Uterus (tissue), 4 donors: ENCODE data around the gene ZNF785. TPM values are rescaled to one million over a fixed set of nuclear protein-coding genes. Genes with fewer than 3 reads are reported as not detected.
A peak's percentile ranks its signal among the peaks of the same experiment; 100 is the strongest.

Experiments used
- DNase-seq, 2 donors: peaks; one replicate each; pipeline ENCODE4 v3.0.0-alpha.2; 2019 to 2020
- H3K27ac ChIP-seq, 2 donors: fragments of 200-600 bp; sonication (generic); 1 replicate in 1 of 2; 2 replicates in 1 of 2; pipeline ENCODE4 v1.5.1; 2016 to 2018
- H3K27me3 ChIP-seq, 2 donors: fragments of 200-600 bp; sonication (generic); one replicate each; pipeline ENCODE4 v1.5.1; 2018 to 2019; ENCODE audit warnings: control low read depth in 1 of 2
- H3K36me3 ChIP-seq, 2 donors: fragments of 200-600 bp; sonication (generic); one replicate each; pipeline ENCODE4 v1.5.1; 2019; ENCODE audit warnings: control low read depth in 1 of 2
- H3K4me1 ChIP-seq, 2 donors: fragments of 200-600 bp; sonication (generic); one replicate each; pipeline ENCODE4 v1.5.1; 2018 to 2019; ENCODE audit warnings: control low read depth in 1 of 2
- H3K4me3 ChIP-seq, 2 donors: fragments of 200-600 bp; sonication (generic); 1 replicate in 1 of 2; 2 replicates in 1 of 2; pipeline ENCODE4 v1.5.1; 2018 to 2019; ENCODE audit warnings: mild to moderate bottlenecking in 1 of 2
- H3K9me3 ChIP-seq, 2 donors: fragments of 200-600 bp; sonication (generic); one replicate each; pipeline ENCODE4 v1.5.1; 2019; ENCODE audit warnings: control low read depth in 1 of 2
- CTCF ChIP-seq, 4 experiments: fragments of 200-600 bp in 2 of 4; fragments of 450-650 bp in 2 of 4; sonication (generic) in 2 of 4; IDR thresholded peaks; one replicate each; pipeline ENCODE4 v1.5.1; 2016 to 2019; ENCODE audit warnings: antibody characterized with exemption in 4 of 4, mild to moderate bottlenecking in 2 of 4, moderate library complexity in 1 of 4
- POLR2A ChIP-seq, 2 donors: fragments of 450-650 bp; IDR thresholded peaks; one replicate each; pipeline ENCODE4 v1.6.1; 2016; ENCODE audit warnings: antibody characterized with exemption in 2 of 2, mild to moderate bottlenecking in 1 of 2, moderate library complexity in 1 of 2
- intact Hi-C: fragments of 100-400 bp; cut with DNase I; formaldehyde crosslinking; loops from one replicate; pipeline ENCODE4 v1.15.1; 2023; ENCODE audit warnings: low total_unique reads
- total RNA-seq, 4 donors: library from RNA; depleted of rRNA in 3 of 4; stranded (reverse); fragments of >200 nt in 3 of 4; gene quantifications; one replicate each; pipeline versions ENCODE4 v1.1.0 to v1.2.4, GENCODE V29; 2014 to 2023
- donor health status: DM: yes; HTN: yes; CAD: no.

ZNF785 gene
- total RNA-seq, 4 donors from 2014 or later: 6.8 to 37.4 (median 15.2) TPM

DNA sequence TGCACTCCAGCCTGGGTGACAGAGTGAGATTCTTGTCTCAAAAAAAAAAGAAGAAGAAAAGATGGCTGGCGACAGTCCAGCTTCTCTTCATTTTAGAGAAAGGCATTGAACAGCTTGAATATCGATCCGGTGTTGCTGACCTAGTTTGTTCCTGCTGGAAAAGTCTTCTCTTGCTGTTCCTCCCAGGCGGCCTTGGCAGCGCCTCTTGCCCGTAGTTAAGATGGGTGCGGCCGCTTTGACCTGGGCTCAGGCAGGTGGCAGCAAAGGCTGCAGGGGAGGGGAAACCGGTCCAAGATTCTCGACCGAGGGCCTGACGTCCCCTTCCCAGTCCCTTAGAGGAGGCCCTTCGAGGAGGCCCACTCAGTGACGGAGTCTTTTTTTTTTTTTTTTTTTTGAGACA lies 23.5 kb downstream of the ZNF785 start:
- H3K27ac ChIP-seq: peak overlapping the region in 1 of 2 donors; percentile 74
- no peak for DNase-seq
- intact Hi-C loops: no loop called here

GRCh38 chr16:30561089-30561816 lies 24.2 kb downstream of the ZNF785 start:
- no peak for TF ChIP-seq CTCF (IDR thresholded peaks at IDR 0.05)
- no peak for TF ChIP-seq POLR2A (IDR thresholded peaks at IDR 0.05)

More for the DNA sequence above, 23.5 kb downstream of the ZNF785 start:
- Histone ChIP-seq H3K9me3 (no peaks in the 10 kb centered on the region), H3K36me3 (no peaks in the 10 kb centered on the region), H3K27me3 (no peaks in the 10 kb centered on the region), H3K4me3 (no peak overlapping the region), H3K4me1 (peaks cover 0 to 4% of the 10 kb centered on the region in 2 donors)
- TF ChIP-seq CTCF (IDR thresholded peaks at IDR 0.05) (no peak), POLR2A (IDR thresholded peaks at IDR 0.05) (no peak)

DNA sequence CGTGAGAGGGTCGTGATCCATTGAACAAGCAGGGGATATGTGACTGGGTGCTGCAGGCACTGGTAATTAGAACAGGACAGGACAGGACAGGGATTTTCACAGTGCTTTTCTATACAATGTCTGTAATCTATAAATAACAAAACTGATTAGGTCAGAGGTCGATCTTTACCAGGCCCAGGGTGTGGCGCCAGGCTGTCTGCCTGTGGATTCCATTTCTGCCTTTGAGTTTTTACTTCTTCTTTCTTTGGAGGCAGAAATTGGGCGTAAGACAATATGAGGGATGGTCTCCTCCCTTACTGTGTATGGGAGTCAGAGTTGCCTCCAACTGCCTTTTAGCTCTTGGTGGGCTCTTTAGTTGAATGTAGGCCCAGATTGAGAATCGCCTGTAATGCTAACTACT lies 25.8 kb downstream of the ZNF785 start:
- Histone ChIP-seq H3K4me3 (no peak overlapping the region), H3K9me3 (no peaks in the 10 kb centered on the region), H3K36me3 (no peaks in the 10 kb centered on the region), H3K27me3 (no peaks in the 10 kb centered on the region), H3K4me1 (peaks cover 0 to 6% of the 10 kb centered on the region in 2 donors), H3K27ac (no peak overlapping the region)
- TF ChIP-seq POLR2A (IDR thresholded peaks at IDR 0.05): no peak
- TF ChIP-seq CTCF (IDR thresholded peaks at IDR 0.05): no peak
- intact Hi-C loops: no loop called here
- DNase-seq: no peak

More at GRCh38 chr16:30561089-30561816, 24.2 kb downstream of the ZNF785 start:
- intact Hi-C loops: no loop called here
- peak overlapping the region; percentile 44 to 50 for H3K4me3 ChIP-seq
- no peaks in the 10 kb centered on the region for H3K36me3 ChIP-seq
- H3K27me3 ChIP-seq: no peaks in the 10 kb centered on the region
- H3K27ac ChIP-seq: peak overlapping the region; percentile 62 to 74
- H3K9me3 ChIP-seq: no peaks in the 10 kb centered on the region
- peak; percentile 51 to 53 for DNase-seq
- peaks cover 0 to 6% of the 10 kb centered on the region in 2 donors for H3K4me1 ChIP-seq

DNA sequence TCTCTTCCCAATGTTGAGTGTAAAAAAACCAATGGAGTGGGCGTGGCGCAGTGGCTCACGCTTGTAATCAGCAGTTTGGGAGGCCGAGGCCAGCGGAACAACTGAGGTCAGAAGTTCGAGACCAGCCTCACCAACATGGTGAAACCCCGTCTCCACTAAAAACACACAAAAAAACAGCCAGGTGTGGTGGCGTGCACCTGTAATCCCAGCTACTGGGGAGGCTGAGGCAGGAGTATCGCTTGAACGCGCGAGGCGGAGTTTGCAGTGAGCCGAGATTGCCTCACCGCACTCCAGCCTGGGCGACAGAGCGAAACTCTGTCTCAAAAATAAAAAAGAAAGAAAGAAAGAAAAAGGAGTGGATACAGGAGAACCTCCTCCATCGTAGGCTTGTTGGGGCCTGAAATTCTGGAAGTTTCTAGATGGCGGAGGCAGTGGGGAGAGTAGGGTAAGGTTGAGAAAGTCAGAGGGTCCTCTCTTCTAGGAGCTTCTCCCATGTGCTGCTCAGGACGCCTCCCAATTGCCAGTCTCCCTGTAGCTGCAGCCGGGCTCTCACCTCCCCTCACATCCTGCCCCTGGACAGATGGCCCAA lies 26.6 kb downstream of the ZNF785 start:
- Histone ChIP-seq H3K9me3 (no peaks in the 10 kb centered on the region), H3K27me3 (no peaks in the 10 kb centered on the region), H3K4me1 (peaks cover 0 to 6% of the 10 kb centered on the region in 2 donors), H3K36me3 (no peaks in the 10 kb centered on the region), H3K4me3 (peak overlapping the region; percentile 68 to 82), H3K27ac (peak overlapping the region; percentile 87 to 92)
- intact Hi-C loops: no loop called here
- no peak for DNase-seq
- TF ChIP-seq POLR2A (IDR thresholded peaks at IDR 0.05) (no peak), CTCF (IDR thresholded peaks at IDR 0.05) (no peak)
